Stimulated activated CD4-positive, alpha-beta T cell treated with anti-CD3 and anti-CD28 coated beads, TNF-alpha, amount 100 ng/mL, for 24 hours (primary cell): ENCODE results near the gene C16orf90.

Experiments
- DNase-seq, 3 experiments: peaks; one replicate each; pipeline ENCODE4 v3.0.0-alpha.2; 2020; ENCODE audit warnings: low read depth in 3 of 3

Gene C16orf90

GRCh38 chr16:3495176-3495575, at the start of gene C16orf90:
C16orf90 (minus strand) TSS chr16:3495489; CDS start chr16:3495421, 68 bp downstream.
- no peak for DNase-seq

- no peak for DNase-seq
Measured at GRCh38 chr16:3542601-3543373, 47.5 kb upstream of the C16orf90 start.

GRCh38 chr16:3541527-3542155, 46.4 kb upstream of the C16orf90 start:
- no peak for DNase-seq

GRCh38 chr16:3538222-3538621, 42.9 kb upstream of the C16orf90 start:
- DNase-seq, result no peak

- no peak for DNase-seq
Measured at GRCh38 chr16:3536851-3537250, 41.6 kb upstream of the C16orf90 start.

GRCh38 chr16:3536271-3536731, 41.0 kb upstream of the C16orf90 start:
- DNase-seq, result no peak

GRCh38 chr16:3534126-3534525, 38.8 kb upstream of the C16orf90 start:
- no peak for DNase-seq

GRCh38 chr16:3532741-3533140, 37.5 kb upstream of the C16orf90 start:
- DNase-seq, result no peak

GRCh38 chr16:3530371-3530914, 35.2 kb upstream of the C16orf90 start:
- no peak for DNase-seq

GRCh38 chr16:3529175-3529574, 33.9 kb upstream of the C16orf90 start:
- DNase-seq, result no peak

- DNase-seq, result no peak
Measured at GRCh38 chr16:3528406-3528805, 33.1 kb upstream of the C16orf90 start.

GRCh38 chr16:3527216-3527829, 32.0 kb upstream of the C16orf90 start:
- DNase-seq, result peak in 2 of 3 experiments; percentile 19 to 58

GRCh38 chr16:3525951-3526350, 30.7 kb upstream of the C16orf90 start:
- DNase-seq, result no peak

GRCh38 chr16:3523281-3523680, 28.0 kb upstream of the C16orf90 start:
- DNase-seq, result no peak

- no peak for DNase-seq
Measured at GRCh38 chr16:3520841-3521240, 25.6 kb upstream of the C16orf90 start.

- no peak for DNase-seq
Measured at GRCh38 chr16:3520413-3520812, 25.1 kb upstream of the C16orf90 start.

- no peak for DNase-seq
Measured at GRCh38 chr16:3519581-3519980, 24.3 kb upstream of the C16orf90 start.

GRCh38 chr16:3518986-3519348, 23.7 kb upstream of the C16orf90 start:
- no peak for DNase-seq

GRCh38 chr16:3518292-3518985, 23.1 kb upstream of the C16orf90 start:
- DNase-seq, result no peak

- no peak for DNase-seq
Measured at GRCh38 chr16:3515897-3516296, 20.6 kb upstream of the C16orf90 start.

GRCh38 chr16:3514621-3515020, 19.3 kb upstream of the C16orf90 start:
- no peak for DNase-seq
